Urothelium cell line (cell line): ENCODE measurements around the gene SLC44A3.

Experiments
- DNase-seq: peaks from one replicate; pipeline ENCODE4 v3.0.0; 2011; ENCODE audit warnings: low spot score, mixed read lengths
- FAIRE-seq: peaks from 2 replicates; lab custom pipeline; 2011; peaks lifted over from hg19 to GRCh38; lab: Jason Lieb, UNC

The SLC44A3 gene

GRCh38 chr1:94801919-94802546, 18.1 kb upstream of the SLC44A3 start:
- FAIRE-seq (no peak), DNase-seq (peak; percentile 50)

GRCh38 chr1:94803106-94803505, 17.1 kb upstream of the SLC44A3 start:
- FAIRE-seq = no peak
- no peak for DNase-seq

GRCh38 chr1:94803517-94804441, 16.4 kb upstream of the SLC44A3 start:
- DNase-seq (no peak), FAIRE-seq (no peak)

GRCh38 chr1:94804442-94804837, 15.7 kb upstream of the SLC44A3 start:
- no peak for FAIRE-seq
- no peak for DNase-seq

GRCh38 chr1:94805912-94806311, 14.2 kb upstream of the SLC44A3 start:
- peak; percentile 20 for FAIRE-seq

GRCh38 chr1:94806441-94806871, 13.7 kb upstream of the SLC44A3 start:
- FAIRE-seq = no peak

More at GRCh38 chr1:94805912-94806311, 14.2 kb upstream of the SLC44A3 start:
- DNase-seq = peak; percentile 64

GRCh38 chr1:94807742-94808491, 12.2 kb upstream of the SLC44A3 start:
- DNase-seq (no peak), FAIRE-seq (no peak)

More at GRCh38 chr1:94806441-94806871, 13.7 kb upstream of the SLC44A3 start:
- DNase-seq = no peak

- no peak for DNase-seq
- no peak for FAIRE-seq
Measured at GRCh38 chr1:94808669-94809068, 11.5 kb upstream of the SLC44A3 start.

- FAIRE-seq = no peak
- no peak for DNase-seq
Measured at GRCh38 chr1:94812985-94813384, 7.2 kb upstream of the SLC44A3 start.

GRCh38 chr1:94816030-94816429, 4.1 kb upstream of the SLC44A3 start:
- DNase-seq = no peak
- FAIRE-seq = no peak

- FAIRE-seq (no peak), DNase-seq (no peak)
Measured at GRCh38 chr1:94817712-94818111, 2.4 kb upstream of the SLC44A3 start.

- FAIRE-seq (no peak), DNase-seq (peak; percentile 13)
Measured at GRCh38 chr1:94819238-94819944, 766 bp upstream of the SLC44A3 start.

GRCh38 chr1:94820936-94821335, 779 bp downstream of the SLC44A3 start:
- FAIRE-seq (no peak), DNase-seq (no peak)

- FAIRE-seq (no peak), DNase-seq (no peak)
Measured at GRCh38 chr1:94821636-94822305, 1.6 kb downstream of the SLC44A3 start.

GRCh38 chr1:94823116-94823515, 3.0 kb downstream of the SLC44A3 start:
- FAIRE-seq (no peak), DNase-seq (no peak)

GRCh38 chr1:94825936-94826335, 5.8 kb downstream of the SLC44A3 start:
- FAIRE-seq (no peak), DNase-seq (no peak)

- no peak for DNase-seq
- no peak for FAIRE-seq
Measured at GRCh38 chr1:94827434-94827833, 7.3 kb downstream of the SLC44A3 start.

GRCh38 chr1:94828251-94828650, 8.1 kb downstream of the SLC44A3 start:
- FAIRE-seq (no peak), DNase-seq (no peak)

- DNase-seq (no peak), FAIRE-seq (no peak)
Measured at GRCh38 chr1:94831641-94832040, 11.5 kb downstream of the SLC44A3 start.

GRCh38 chr1:94832446-94832845, 12.3 kb downstream of the SLC44A3 start:
- FAIRE-seq (no peak), DNase-seq (no peak)
